ENCODE measurements around the gene ATRNL1.

DNA sequence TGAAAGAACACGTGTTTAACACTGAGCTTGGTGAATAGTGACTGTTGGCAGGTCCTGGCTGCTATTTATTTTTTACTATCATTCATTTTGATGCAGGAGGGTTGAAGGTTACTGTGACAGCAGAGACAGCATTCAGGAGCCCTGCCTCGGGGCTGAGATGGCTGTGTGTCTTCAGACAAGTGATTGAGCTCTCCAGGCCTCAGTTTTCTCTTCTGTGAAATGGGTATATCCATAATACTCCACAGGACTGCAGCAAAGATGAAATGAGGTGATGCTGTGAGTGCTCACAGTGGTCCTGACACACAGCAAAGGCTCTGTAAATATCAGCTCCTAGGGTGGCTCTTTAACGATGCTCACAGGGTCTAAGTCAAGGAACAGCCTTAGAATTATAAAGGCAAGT is 884.7 kb downstream of the ATRNL1 start:
- no peak for TF ChIP-seq FOSL1 (IDR thresholded peaks at IDR 0.05; ENCODE audit: low read depth)
- TF ChIP-seq, protein P1, sequence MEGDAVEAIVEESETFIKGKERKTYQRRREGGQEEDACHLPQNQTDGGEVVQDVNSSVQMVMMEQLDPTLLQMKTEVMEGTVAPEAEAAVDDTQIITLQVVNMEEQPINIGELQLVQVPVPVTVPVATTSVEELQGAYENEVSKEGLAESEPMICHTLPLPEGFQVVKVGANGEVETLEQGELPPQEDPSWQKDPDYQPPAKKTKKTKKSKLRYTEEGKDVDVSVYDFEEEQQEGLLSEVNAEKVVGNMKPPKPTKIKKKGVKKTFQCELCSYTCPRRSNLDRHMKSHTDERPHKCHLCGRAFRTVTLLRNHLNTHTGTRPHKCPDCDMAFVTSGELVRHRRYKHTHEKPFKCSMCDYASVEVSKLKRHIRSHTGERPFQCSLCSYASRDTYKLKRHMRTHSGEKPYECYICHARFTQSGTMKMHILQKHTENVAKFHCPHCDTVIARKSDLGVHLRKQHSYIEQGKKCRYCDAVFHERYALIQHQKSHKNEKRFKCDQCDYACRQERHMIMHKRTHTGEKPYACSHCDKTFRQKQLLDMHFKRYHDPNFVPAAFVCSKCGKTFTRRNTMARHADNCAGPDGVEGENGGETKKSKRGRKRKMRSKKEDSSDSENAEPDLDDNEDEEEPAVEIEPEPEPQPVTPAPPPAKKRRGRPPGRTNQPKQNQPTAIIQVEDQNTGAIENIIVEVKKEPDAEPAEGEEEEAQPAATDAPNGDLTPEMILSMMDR (IDR thresholded peaks at IDR 0.05 in 2 of 3, conservative IDR thresholded peaks at IDR 0.05 in 1 of 3; ENCODE audit: borderline replicate concordance in 1 of 3, insufficient read depth in 1 of 3, low read depth in 2 of 3, low read length in 2 of 3) = no peak
- TF ChIP-seq, protein P2, sequence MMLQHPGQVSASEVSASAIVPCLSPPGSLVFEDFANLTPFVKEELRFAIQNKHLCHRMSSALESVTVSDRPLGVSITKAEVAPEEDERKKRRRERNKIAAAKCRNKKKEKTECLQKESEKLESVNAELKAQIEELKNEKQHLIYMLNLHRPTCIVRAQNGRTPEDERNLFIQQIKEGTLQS (IDR thresholded peaks at IDR 0.05) = no peak
- TF ChIP-seq POLR2A (IDR thresholded peaks at IDR 0.05; ENCODE audit: borderline replicate concordance, extremely low read depth, insufficient read depth, insufficient read length) = no peak
- no peak for TF ChIP-seq JUND (IDR thresholded peaks at IDR 0.05)
- TF ChIP-seq EZH2 (IDR thresholded peaks at IDR 0.05) = no peak
